Activated CD4-positive, alpha-beta memory T cell treated with anti-CD3 and anti-CD28 coated beads for 36 hours (primary cell): Measurements from ENCODE around the gene CDRT4. TPM values are rescaled to one million over a fixed set of nuclear protein-coding genes. Genes with fewer than 3 reads are reported as not detected.

Experiments
- CTCF ChIA-PET: fragments of 350-600 bp; sonication (Branson Sonifier 250); formaldehyde crosslinking; loops from one replicate; lab custom pipeline; 2021; ENCODE audit warnings: antibody characterized with exemption, inconsistent platforms; lab: Charles Lee
- POLR2A ChIA-PET: fragments of 350-600 bp; sonication (Branson Sonifier 250); formaldehyde crosslinking; loops from one replicate; lab custom pipeline; 2021; ENCODE audit warnings: antibody characterized with exemption; lab: Charles Lee
- DNase-seq: peaks from one replicate; pipeline ENCODE4 v3.0.0-alpha.2; 2020
- H3K27ac Mint-ChIP-seq: one replicate; pipeline ENCODE4 v1.8.0; 2021; ENCODE audit warnings: mixed read lengths
- H3K27me3 Mint-ChIP-seq: one replicate; pipeline ENCODE4 v1.8.0; 2021; ENCODE audit warnings: mixed read lengths
- H3K36me3 Mint-ChIP-seq: one replicate; pipeline ENCODE4 v1.8.0; 2021; ENCODE audit warnings: mixed read lengths
- H3K4me1 Mint-ChIP-seq: one replicate; pipeline ENCODE4 v1.8.0; 2021; ENCODE audit warnings: low read depth, mixed read lengths
- H3K4me3 Mint-ChIP-seq: one replicate; pipeline ENCODE4 v1.8.0; 2021; ENCODE audit warnings: mild to moderate bottlenecking, mixed read lengths
- H3K9me3 Mint-ChIP-seq: one replicate; pipeline ENCODE4 v1.8.0; 2021; ENCODE audit warnings: mixed read lengths
- intact Hi-C: fragments of 100-400 bp; cut with micrococcal nuclease; formaldehyde crosslinking; loops from one replicate; pipeline ENCODE4 v1.15.1; 2023
- total RNA-seq, 2 experiments: library from RNA; stranded (reverse); gene quantifications; one replicate each; pipeline ENCODE4 v1.2.3, GENCODE V29; 2021

Gene CDRT4
- total RNA-seq, 2 experiments from 2014 or later = 5.7 to 6.8 TPM

DNA sequence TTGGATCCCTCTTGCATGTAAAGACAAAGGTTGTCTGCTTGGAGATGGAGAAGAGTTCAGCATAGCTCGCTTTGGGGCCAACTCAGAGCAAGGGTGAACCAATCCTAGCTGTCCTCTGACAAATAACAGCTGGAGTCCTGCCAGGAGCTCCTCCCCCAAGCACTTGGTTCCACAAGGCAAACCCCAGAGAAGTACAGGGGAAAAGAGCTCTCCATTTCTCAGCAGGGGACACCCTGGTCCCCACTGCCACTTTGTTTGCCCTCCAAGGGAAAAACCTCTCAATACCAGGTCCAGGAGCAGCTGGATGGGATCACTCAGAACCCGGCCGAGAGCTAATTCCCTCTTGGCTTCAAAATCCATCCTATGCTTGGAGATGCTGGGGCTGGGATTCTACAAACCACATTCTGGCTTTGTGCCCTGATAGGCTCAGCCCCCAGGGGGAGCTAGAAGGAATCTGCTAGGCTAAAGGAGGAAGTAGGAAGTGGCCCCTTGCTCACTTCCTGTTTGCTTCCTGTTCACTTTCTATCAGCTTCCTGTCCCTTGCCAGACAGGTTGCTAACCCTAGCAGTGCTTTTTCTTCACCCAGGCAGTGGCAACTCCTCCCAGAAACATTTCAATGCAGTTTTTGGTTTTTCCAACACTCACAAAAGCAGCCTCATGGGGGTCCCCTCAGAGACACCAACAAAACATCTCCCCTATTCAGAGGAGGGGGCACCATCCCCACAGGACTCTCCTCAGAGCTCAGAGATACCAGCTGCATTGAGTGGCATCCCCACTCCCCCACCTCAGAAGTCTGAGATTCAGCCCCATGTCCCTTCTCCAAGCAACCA, 30.7 kb downstream of the CDRT4 start:
- peaks cover 39% of the 10 kb centered on the region for H3K36me3 Mint-ChIP-seq
- CTCF ChIA-PET = no interaction called here
- DNase-seq = peak; percentile 29
- no peak overlapping the region for H3K4me3 Mint-ChIP-seq
- intact Hi-C loops = no loop called here
- peaks cover 3% of the 10 kb centered on the region for H3K9me3 Mint-ChIP-seq
- H3K27ac Mint-ChIP-seq = no peak overlapping the region
- H3K27me3 Mint-ChIP-seq = no peaks in the 10 kb centered on the region
- peaks cover 11% of the 10 kb centered on the region for H3K4me1 Mint-ChIP-seq
- POLR2A ChIA-PET = no interaction called here

DNA sequence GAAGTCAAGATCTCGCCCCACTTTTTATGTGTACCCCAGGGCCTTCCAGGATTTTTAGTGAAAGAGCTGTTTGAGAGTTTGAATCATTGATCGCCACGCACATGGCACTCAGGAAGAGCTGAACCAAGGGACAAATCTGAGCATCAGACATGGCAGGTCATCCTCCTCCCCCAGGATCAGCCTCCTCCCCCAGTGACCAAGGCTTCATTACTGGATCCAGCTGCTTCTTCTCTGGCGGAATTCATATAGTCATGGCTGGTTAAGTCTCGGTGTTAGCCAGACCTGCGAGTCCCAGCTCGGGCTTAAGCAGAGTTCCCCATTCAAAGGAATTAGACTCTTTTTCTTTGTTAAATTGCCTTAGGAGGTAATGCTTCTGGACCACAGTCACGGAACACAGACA, 32.5 kb downstream of the CDRT4 start:
- ChIA-PET POLR2A (no interaction called here), CTCF (no interaction called here)
- Mint-ChIP-seq H3K27me3 (no peaks in the 10 kb centered on the region), H3K4me3 (no peak overlapping the region), H3K4me1 (peaks cover 11% of the 10 kb centered on the region), H3K27ac (no peak overlapping the region), H3K36me3 (peaks cover 28% of the 10 kb centered on the region), H3K9me3 (peaks cover 3% of the 10 kb centered on the region)
- no peak for DNase-seq
- intact Hi-C loops = no loop called here

DNA sequence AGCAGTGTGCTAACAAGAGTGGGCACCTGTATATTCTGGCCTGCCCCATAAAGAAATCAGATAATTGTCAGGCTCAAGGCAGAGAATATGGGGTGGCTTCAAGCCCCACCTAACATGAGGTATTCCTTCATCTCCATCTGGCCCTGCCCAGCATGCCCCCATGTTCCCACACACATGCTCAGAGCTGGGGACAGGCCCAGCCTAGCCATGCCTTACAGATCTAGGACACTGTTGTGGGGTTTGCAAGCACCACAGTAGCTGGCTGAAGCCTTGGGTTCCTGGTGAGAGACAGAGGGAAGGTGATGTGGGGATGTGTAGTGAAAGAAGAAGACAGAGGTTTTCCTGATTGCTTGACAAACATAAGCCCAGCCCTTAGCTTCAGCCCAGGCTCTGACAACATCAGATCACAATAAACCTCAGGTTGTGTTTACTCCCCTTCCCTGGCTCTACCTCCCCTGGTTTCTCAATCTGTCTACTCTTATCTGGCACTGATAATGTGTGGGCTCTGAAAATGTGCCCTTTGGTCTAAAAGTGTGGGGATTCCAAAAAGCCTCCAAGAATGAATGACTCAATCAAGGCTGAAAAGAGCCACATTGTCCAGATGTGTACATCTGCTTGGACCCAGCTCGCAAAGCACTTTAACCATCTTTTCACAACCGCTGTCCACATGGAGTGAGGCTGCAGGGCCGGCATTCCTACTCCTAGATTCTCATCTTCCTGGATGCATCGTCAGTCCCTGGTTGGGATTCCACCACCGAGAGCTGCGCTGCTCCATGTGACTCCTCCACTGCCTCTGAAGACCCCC, 34.4 kb downstream of the CDRT4 start:
- DNase-seq = no peak
- intact Hi-C loops = no loop called here
- Mint-ChIP-seq H3K4me3 (no peak overlapping the region), H3K27ac (no peak overlapping the region), H3K27me3 (no peaks in the 10 kb centered on the region), H3K36me3 (peaks cover 20% of the 10 kb centered on the region), H3K4me1 (peaks cover 11% of the 10 kb centered on the region), H3K9me3 (no peaks in the 10 kb centered on the region)
- ChIA-PET POLR2A (no interaction called here), CTCF (no interaction called here)

DNA sequence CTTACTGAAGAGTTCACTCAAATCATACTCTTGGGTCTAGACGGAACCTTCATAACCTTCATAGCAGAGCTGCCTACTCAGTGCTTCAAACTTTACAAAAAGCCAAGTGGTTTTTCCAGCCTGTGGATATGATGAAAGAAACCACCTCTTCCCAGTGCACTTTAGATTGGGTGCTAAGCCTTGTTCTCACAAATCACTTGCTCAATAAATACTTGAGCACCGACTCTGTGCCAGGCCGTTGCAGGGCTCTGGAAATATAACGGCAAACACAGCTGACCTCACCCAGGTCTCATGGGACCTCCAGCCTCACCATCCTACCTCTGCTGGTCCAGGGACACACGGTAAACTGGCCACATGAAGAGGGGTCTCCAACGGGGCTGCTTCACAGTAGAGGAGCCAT, 35.7 kb downstream of the CDRT4 start:
- DNase-seq = no peak
- Mint-ChIP-seq H3K4me1 (peaks cover 5% of the 10 kb centered on the region), H3K27me3 (no peaks in the 10 kb centered on the region), H3K4me3 (no peak overlapping the region), H3K36me3 (peaks cover 7% of the 10 kb centered on the region), H3K9me3 (no peaks in the 10 kb centered on the region), H3K27ac (no peak overlapping the region)
- intact Hi-C loops = no loop called here
- CTCF ChIA-PET = no interaction called here
- POLR2A ChIA-PET = no interaction called here

DNA sequence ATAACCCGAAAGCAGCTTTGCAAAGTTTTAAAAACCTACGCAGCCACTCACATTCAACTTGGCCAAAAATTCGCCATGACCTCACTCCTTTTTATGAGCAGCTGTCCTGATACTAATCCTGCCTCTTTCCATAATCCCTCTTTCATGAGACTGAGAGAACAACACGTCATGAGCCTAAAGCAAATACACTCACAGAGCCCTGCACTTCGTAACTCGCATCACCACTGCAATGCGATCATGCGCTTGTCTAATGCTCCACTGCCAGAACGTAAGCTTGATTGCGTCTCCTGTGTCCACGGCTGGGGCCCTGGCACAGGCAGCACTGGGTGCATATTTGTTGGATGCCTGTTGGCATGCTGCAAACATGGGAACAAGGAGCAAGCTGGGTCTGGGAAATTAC, 36.2 kb downstream of the CDRT4 start:
- no peak for DNase-seq
- Mint-ChIP-seq H3K27me3 (no peaks in the 10 kb centered on the region), H3K4me1 (no peaks in the 10 kb centered on the region), H3K27ac (no peak overlapping the region), H3K36me3 (peaks cover 6% of the 10 kb centered on the region), H3K4me3 (no peak overlapping the region), H3K9me3 (no peaks in the 10 kb centered on the region)
- ChIA-PET CTCF (no interaction called here), POLR2A (no interaction called here)
- intact Hi-C loops = no loop called here

DNA sequence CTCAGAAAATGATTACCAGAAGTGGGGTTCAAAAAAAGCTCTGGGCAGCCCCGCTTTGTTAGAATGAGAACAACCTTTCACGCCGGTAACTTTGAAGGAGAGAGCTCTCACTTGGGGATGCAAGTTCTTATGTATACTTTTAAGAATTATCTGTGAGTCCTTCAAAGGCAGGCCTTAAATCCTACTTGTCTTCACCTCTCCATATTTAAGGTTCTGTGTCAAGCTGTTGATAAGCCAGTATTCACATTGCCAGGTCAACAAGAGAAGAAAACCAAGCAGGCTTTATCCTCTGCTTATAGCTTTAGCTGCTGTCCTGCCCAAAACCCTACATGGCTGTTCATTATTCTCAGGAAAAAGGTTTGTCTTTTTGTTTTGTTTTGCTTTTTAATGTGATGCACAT, 42.9 kb downstream of the CDRT4 start:
- no peak overlapping the region for H3K27ac Mint-ChIP-seq
- H3K9me3 Mint-ChIP-seq = no peaks in the 10 kb centered on the region
- no peaks in the 10 kb centered on the region for H3K27me3 Mint-ChIP-seq
- H3K4me1 Mint-ChIP-seq = no peaks in the 10 kb centered on the region
- no peaks in the 10 kb centered on the region for H3K36me3 Mint-ChIP-seq
- ChIA-PET CTCF (no interaction called here), POLR2A (no interaction called here)
- no peak for DNase-seq
- intact Hi-C loops = no loop called here
- H3K4me3 Mint-ChIP-seq = no peak overlapping the region

- Mint-ChIP-seq H3K9me3 (no peaks in the 10 kb centered on the region), H3K36me3 (no peaks in the 10 kb centered on the region), H3K27ac (no peak overlapping the region), H3K4me3 (no peak overlapping the region), H3K4me1 (no peaks in the 10 kb centered on the region), H3K27me3 (no peaks in the 10 kb centered on the region)
- POLR2A ChIA-PET = no interaction called here
- intact Hi-C loops = no loop called here
- no peak for DNase-seq
- CTCF ChIA-PET = interaction anchor here (0.6 kb wide), 1 partner anchor 108 kb away, joined by 3 read pairs; no protein-coding TSS in a partner anchor
Observed at GRCh38 chr17:15422392-15422965, 44.9 kb downstream of the CDRT4 start.

- intact Hi-C loops = no loop called here
- no peaks in the 10 kb centered on the region for H3K27me3 Mint-ChIP-seq
- H3K27ac Mint-ChIP-seq = no peak overlapping the region
- H3K4me3 Mint-ChIP-seq = no peak overlapping the region
- no peaks in the 10 kb centered on the region for H3K4me1 Mint-ChIP-seq
- no peaks in the 10 kb centered on the region for H3K9me3 Mint-ChIP-seq
- no peak for DNase-seq
- H3K36me3 Mint-ChIP-seq = no peaks in the 10 kb centered on the region
- POLR2A ChIA-PET = no interaction called here
- CTCF ChIA-PET = interaction anchor here (0.6 kb wide), 1 partner anchor 183 kb away, joined by 3 read pairs; no protein-coding TSS in a partner anchor
Observed at GRCh38 chr17:15418781-15419180, 48.6 kb downstream of the CDRT4 start.

- ChIA-PET POLR2A (no interaction called here), CTCF (no interaction called here)
- intact Hi-C loops = no loop called here
- Mint-ChIP-seq H3K4me1 (no peaks in the 10 kb centered on the region), H3K9me3 (no peaks in the 10 kb centered on the region), H3K27ac (no peak overlapping the region), H3K36me3 (no peaks in the 10 kb centered on the region), H3K4me3 (no peak overlapping the region), H3K27me3 (no peaks in the 10 kb centered on the region)
- no peak for DNase-seq
Observed at GRCh38 chr17:15414532-15415306, 52.7 kb downstream of the CDRT4 start.

DNA sequence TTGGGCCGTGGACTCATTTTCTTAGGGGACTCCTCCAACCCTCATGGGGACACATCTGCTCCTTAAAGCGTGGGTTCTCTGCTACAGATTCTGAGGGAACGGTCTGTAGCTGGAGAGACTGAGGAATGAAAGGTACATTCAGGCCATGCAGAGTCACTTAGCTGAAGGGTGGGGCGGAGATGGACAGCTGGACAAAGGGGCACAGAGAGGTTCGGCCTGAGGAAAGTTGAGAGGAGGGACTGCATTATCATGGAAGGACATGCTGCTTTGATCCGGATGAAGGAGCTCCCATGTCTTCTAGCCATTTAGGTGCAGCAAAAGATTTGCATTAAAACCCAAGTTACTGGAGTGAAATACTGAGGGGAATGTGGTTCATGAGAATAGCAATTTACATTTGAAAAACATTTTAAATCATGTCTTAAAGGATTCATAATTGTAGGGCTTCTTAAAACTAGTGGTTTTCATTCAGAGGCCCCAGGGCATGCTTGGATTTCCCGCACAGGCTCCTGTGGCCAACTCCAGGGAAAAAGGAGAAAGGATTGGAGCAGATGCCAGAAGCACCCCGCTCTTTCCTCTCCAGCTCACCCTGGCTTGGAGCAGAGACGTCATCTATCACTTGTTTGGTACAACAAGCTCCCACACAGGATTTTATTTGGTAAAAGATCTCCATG, 54.2 kb downstream of the CDRT4 start:
- POLR2A ChIA-PET = no interaction called here
- Mint-ChIP-seq H3K4me3 (no peak overlapping the region), H3K27me3 (no peaks in the 10 kb centered on the region), H3K36me3 (no peaks in the 10 kb centered on the region), H3K4me1 (no peaks in the 10 kb centered on the region), H3K9me3 (no peaks in the 10 kb centered on the region), H3K27ac (no peak overlapping the region)
- CTCF ChIA-PET = no interaction called here
- DNase-seq = no peak
- intact Hi-C loops = no loop called here

- CTCF ChIA-PET = no interaction called here
- H3K27me3 Mint-ChIP-seq = no peaks in the 10 kb centered on the region
- no peak overlapping the region for H3K4me3 Mint-ChIP-seq
- H3K36me3 Mint-ChIP-seq = no peaks in the 10 kb centered on the region
- POLR2A ChIA-PET = no interaction called here
- no peaks in the 10 kb centered on the region for H3K4me1 Mint-ChIP-seq
- intact Hi-C loops = no loop called here
- H3K9me3 Mint-ChIP-seq = no peaks in the 10 kb centered on the region
- H3K27ac Mint-ChIP-seq = no peak overlapping the region
- DNase-seq = no peak
Observed at GRCh38 chr17:15412606-15413005, 54.8 kb downstream of the CDRT4 start.
